DND-41 (cell line): ENCODE results near the gene GTF3C1.

ENCODE experiments used
- ATAC-seq: fragments of 200-7000 bp; cut with Tn5 transposase; 3 replicates; pipeline ENCODE4 v1.9.1; 2021; ENCODE audit warnings: low read depth; ENCODE audit not compliant: insufficient read depth
- DNase-seq: peaks from one replicate; pipeline ENCODE4 v3.0.0-alpha.2; 2020
- H2AFZ ChIP-seq: 2 replicates; pipeline ENCODE4 v1.6.0; 2012; ENCODE audit warnings: low read depth, low read length
- H3K27ac ChIP-seq: 2 replicates; pipeline ENCODE4 v1.5.1; 2012; ENCODE audit warnings: low read length, inconsistent platforms
- H3K27me3 ChIP-seq: fragments of 200-600 bp; sonication (generic); 2 replicates; pipeline ENCODE4 v1.6.0; 2012; ENCODE audit warnings: low read length, mild to moderate bottlenecking, inconsistent platforms; ENCODE audit not compliant: insufficient read depth, poor library complexity
- H3K36me3 ChIP-seq: 2 replicates; pipeline ENCODE4 v1.5.1; 2012; ENCODE audit warnings: low read length, inconsistent platforms; ENCODE audit not compliant: insufficient read depth
- H3K4me1 ChIP-seq: 2 replicates; pipeline ENCODE4 v1.5.1; 2012; ENCODE audit warnings: mild to moderate bottlenecking, low read length; ENCODE audit not compliant: insufficient read depth
- H3K4me2 ChIP-seq: 2 replicates; pipeline ENCODE4 v1.6.0; 2012; ENCODE audit warnings: mild to moderate bottlenecking, moderate library complexity, low read length, inconsistent platforms; ENCODE audit not compliant: insufficient read depth
- H3K4me3 ChIP-seq, 2 experiments: fragments of 200-600 bp in 1 of 2; shearing (Covaris generic) in 1 of 2; 2 replicates each; pipeline ENCODE4 v1.5.1; 2012 to 2016; ENCODE audit warnings: inconsistent platforms in 2 of 2, low read length in 2 of 2, mild to moderate bottlenecking in 2 of 2, low read depth in 1 of 2, moderate library complexity in 1 of 2
- H3K79me2 ChIP-seq: 2 replicates; pipeline ENCODE4 v1.6.0; 2012; ENCODE audit warnings: low read length, inconsistent platforms; ENCODE audit not compliant: insufficient read depth
- H3K9ac ChIP-seq: 2 replicates; pipeline ENCODE4 v1.6.0; 2012; ENCODE audit warnings: low read depth, mild to moderate bottlenecking, inconsistent platforms, low read length, moderate library complexity
- H3K9me3 ChIP-seq: 2 replicates; pipeline ENCODE4 v1.5.1; 2012; ENCODE audit warnings: low read length, moderate library complexity, mild to moderate bottlenecking, inconsistent platforms; ENCODE audit not compliant: insufficient read depth, severe bottlenecking
- H4K20me1 ChIP-seq: 2 replicates; pipeline ENCODE4 v1.6.0; 2012; ENCODE audit warnings: low read length; ENCODE audit not compliant: insufficient read depth
- EZH2 ChIP-seq: IDR thresholded peaks from 3 replicates; pipeline ENCODE4 v1.6.1; 2012; ENCODE audit warnings: borderline replicate concordance, low read depth, mild to moderate bottlenecking, moderate library complexity, low read length, inconsistent platforms; ENCODE audit not compliant: severe bottlenecking
- TF ChIP-seq, protein P1 (sequence below): IDR thresholded peaks from 2 replicates; pipeline ENCODE4 v1.5.1; 2012; ENCODE audit warnings: borderline replicate concordance, low read length, moderate library complexity, mild to moderate bottlenecking; ENCODE audit not compliant: poor library complexity, severe bottlenecking; ENCODE audit errors: extremely low read depth

The GTF3C1 gene

DNA sequence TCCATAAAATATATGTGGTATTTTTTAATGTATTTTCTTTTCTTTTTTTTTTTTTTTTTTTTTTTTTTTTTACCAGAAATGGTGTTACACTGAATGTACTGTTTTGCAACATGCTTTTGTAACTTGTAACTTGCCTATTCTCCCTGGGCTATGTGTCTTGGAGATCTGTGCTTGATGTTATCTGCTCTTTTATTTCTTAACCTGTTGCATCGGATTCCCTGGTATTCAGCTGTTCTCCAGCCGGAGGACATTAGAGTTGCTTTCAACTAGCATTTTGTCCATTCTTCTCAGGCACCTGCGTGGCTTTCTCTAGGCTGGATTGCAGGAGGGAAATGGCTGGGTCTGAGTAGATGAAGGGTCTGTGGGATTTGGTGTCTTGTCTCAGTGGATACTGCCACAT is 47.6 kb upstream of the GTF3C1 start:
- Histone ChIP-seq H3K9me3 (no peaks in the 10 kb centered on the region), H3K4me3 (no peak overlapping the region), H4K20me1 (0 out of 2 replicates have a peak, but pooled peaks cover 7% of the 10 kb centered on the region), H3K4me1 (no peaks in the 10 kb centered on the region), H2AFZ (no peak overlapping the region), H3K79me2 (no peaks in the 10 kb centered on the region), H3K27ac (no peak overlapping the region), H3K9ac (no peak overlapping the region), H3K4me2 (no peak overlapping the region), H3K27me3 (no peaks in the 10 kb centered on the region), H3K36me3 (no peaks in the 10 kb centered on the region)
- ATAC-seq = no peak
- no peak for DNase-seq
- TF ChIP-seq, protein P1, sequence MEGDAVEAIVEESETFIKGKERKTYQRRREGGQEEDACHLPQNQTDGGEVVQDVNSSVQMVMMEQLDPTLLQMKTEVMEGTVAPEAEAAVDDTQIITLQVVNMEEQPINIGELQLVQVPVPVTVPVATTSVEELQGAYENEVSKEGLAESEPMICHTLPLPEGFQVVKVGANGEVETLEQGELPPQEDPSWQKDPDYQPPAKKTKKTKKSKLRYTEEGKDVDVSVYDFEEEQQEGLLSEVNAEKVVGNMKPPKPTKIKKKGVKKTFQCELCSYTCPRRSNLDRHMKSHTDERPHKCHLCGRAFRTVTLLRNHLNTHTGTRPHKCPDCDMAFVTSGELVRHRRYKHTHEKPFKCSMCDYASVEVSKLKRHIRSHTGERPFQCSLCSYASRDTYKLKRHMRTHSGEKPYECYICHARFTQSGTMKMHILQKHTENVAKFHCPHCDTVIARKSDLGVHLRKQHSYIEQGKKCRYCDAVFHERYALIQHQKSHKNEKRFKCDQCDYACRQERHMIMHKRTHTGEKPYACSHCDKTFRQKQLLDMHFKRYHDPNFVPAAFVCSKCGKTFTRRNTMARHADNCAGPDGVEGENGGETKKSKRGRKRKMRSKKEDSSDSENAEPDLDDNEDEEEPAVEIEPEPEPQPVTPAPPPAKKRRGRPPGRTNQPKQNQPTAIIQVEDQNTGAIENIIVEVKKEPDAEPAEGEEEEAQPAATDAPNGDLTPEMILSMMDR = no peak
- TF ChIP-seq EZH2 = no peak

DNA sequence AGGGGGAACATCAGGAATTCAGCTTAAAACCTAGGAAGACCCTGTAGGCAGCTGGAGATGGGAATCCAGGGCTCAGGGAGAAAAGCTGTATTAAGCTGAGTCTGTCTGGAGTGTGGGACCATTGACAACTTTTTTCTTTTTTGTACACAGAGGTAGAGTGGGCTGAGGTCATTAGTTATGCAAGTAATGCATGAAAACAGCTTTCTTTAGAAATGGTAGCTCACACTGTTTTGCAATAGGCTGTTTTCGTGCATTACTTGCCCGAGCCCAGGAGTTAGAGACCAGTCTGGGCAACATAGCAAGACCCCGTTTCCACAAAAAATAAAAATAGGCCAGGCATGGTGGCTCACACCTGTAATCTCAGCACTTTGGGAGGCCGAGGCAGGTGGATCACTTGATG is 46.7 kb upstream of the GTF3C1 start:
- Histone ChIP-seq H3K4me1 (no peaks in the 10 kb centered on the region), H2AFZ (no peak overlapping the region), H3K36me3 (no peaks in the 10 kb centered on the region), H4K20me1 (0 out of 2 replicates have a peak, but pooled peaks cover 7% of the 10 kb centered on the region), H3K4me3 (no peak overlapping the region), H3K27me3 (no peaks in the 10 kb centered on the region), H3K4me2 (no peak overlapping the region), H3K9me3 (no peaks in the 10 kb centered on the region), H3K27ac (no peak overlapping the region), H3K9ac (no peak overlapping the region), H3K79me2 (no peaks in the 10 kb centered on the region)
- DNase-seq = no peak
- ATAC-seq = no peak
- TF ChIP-seq, protein P1 = no peak
- no peak for TF ChIP-seq EZH2

DNA sequence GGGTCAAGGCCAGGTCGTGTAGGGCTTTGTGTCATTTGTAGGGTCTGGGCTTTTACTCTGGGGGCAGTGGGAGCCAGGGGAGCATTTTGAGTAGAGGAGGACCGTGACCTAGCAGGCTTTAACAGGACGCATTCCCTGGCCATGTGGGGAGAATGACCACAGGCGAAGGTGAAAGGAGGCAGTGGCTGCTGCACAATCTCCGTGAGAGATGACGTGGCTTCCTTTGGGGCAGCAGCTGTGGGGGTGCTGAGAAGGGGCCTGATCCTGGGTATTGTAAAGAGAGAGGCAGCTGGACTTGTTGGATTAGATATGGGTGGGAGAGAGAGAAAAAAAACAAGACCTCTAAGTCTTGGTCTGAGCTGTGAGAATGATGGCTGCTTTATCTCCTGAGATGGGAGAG is 46.3 kb upstream of the GTF3C1 start:
- no peak overlapping the region for H3K4me3 ChIP-seq
- H3K27me3 ChIP-seq = no peaks in the 10 kb centered on the region
- H3K9me3 ChIP-seq = no peaks in the 10 kb centered on the region
- TF ChIP-seq, protein P1 = no peak
- no peak for TF ChIP-seq EZH2
- 0 out of 2 replicates have a peak, but pooled peaks cover 6% of the 10 kb centered on the region for H4K20me1 ChIP-seq
- H3K9ac ChIP-seq = no peak overlapping the region
- ATAC-seq = no peak
- DNase-seq = no peak
- H3K4me1 ChIP-seq = no peaks in the 10 kb centered on the region
- H3K27ac ChIP-seq = no peak overlapping the region
- H2AFZ ChIP-seq = no peak overlapping the region
- H3K4me2 ChIP-seq = no peak overlapping the region
- H3K79me2 ChIP-seq = no peaks in the 10 kb centered on the region
- H3K36me3 ChIP-seq = no peaks in the 10 kb centered on the region

DNA sequence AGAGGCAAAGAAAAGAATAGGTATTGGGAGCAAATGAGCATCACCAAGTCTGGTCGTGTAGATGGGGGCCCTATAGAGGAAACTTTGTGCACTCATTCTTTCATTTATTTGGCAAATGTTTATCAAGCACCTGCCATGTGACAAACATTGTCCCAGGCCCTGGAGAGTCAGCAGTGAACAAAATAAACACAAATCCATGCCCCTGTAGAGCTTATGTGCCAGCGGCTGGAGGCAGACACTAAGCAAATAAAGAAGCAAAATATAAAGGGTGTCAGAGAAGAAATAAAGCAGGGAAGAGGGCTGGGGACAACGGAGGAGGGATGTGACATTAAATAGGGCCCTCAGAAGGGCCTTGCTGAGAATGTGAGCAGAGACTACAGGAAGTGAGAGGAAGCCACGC is 45.8 kb upstream of the GTF3C1 start:
- 0 out of 2 replicates have a peak, but pooled peaks cover 5% of the 10 kb centered on the region for H4K20me1 ChIP-seq
- H3K36me3 ChIP-seq = no peaks in the 10 kb centered on the region
- no peaks in the 10 kb centered on the region for H3K79me2 ChIP-seq
- no peak overlapping the region for H3K4me3 ChIP-seq
- H3K27me3 ChIP-seq = no peaks in the 10 kb centered on the region
- H3K9ac ChIP-seq = no peak overlapping the region
- TF ChIP-seq, protein P1 = no peak
- TF ChIP-seq EZH2 = no peak
- no peak for DNase-seq
- H3K4me2 ChIP-seq = no peak overlapping the region
- H2AFZ ChIP-seq = no peak overlapping the region
- no peak overlapping the region for H3K27ac ChIP-seq
- H3K4me1 ChIP-seq = no peaks in the 10 kb centered on the region
- H3K9me3 ChIP-seq = no peaks in the 10 kb centered on the region
- ATAC-seq = no peak
